IPS-NIHi11 (cell line): ENCODE results near the gene SUMO4.
A peak's percentile ranks its signal among the peaks of the same experiment; 100 is the strongest.

Experiments used
- DNase-seq: peaks from one replicate; pipeline ENCODE4 v3.0.0; 2012; ENCODE audit warnings: mixed read lengths, low spot score

SUMO4 gene

GRCh38 chr6:149400050-149400449, at the start of gene SUMO4:
Gene SUMO4 (plus strand): TSS chr6:149400262. CDS start chr6:149400392, 130 bp downstream.
- DNase-seq: no peak

GRCh38 chr6:149354009-149354408, 46.1 kb upstream of the SUMO4 start:
- no peak for DNase-seq

- no peak for DNase-seq
Measured at GRCh38 chr6:149356081-149356750, 43.8 kb upstream of the SUMO4 start.

GRCh38 chr6:149357726-149358538, 42.1 kb upstream of the SUMO4 start:
- no peak for DNase-seq

GRCh38 chr6:149359440-149359839, 40.6 kb upstream of the SUMO4 start:
- no peak for DNase-seq

- no peak for DNase-seq
Measured at GRCh38 chr6:149360536-149360935, 39.5 kb upstream of the SUMO4 start.

GRCh38 chr6:149362289-149362688, 37.8 kb upstream of the SUMO4 start:
- no peak for DNase-seq

GRCh38 chr6:149363154-149363553, 36.9 kb upstream of the SUMO4 start:
- peak; percentile 21 for DNase-seq

- DNase-seq: no peak
Measured at GRCh38 chr6:149364557-149364956, 35.5 kb upstream of the SUMO4 start.

- DNase-seq: no peak
Measured at GRCh38 chr6:149365197-149365596, 34.9 kb upstream of the SUMO4 start.

GRCh38 chr6:149366267-149366921, 33.7 kb upstream of the SUMO4 start:
- DNase-seq: no peak

GRCh38 chr6:149368065-149368464, 32.0 kb upstream of the SUMO4 start:
- no peak for DNase-seq

GRCh38 chr6:149371154-149371553, 28.9 kb upstream of the SUMO4 start:
- no peak for DNase-seq

GRCh38 chr6:149372062-149372461, 28.0 kb upstream of the SUMO4 start:
- DNase-seq: no peak

GRCh38 chr6:149373511-149373910, 26.6 kb upstream of the SUMO4 start:
- DNase-seq: no peak

- DNase-seq: no peak
Measured at GRCh38 chr6:149379977-149380376, 20.1 kb upstream of the SUMO4 start.

- no peak for DNase-seq
Measured at GRCh38 chr6:149380523-149380922, 19.5 kb upstream of the SUMO4 start.

GRCh38 chr6:149383371-149383770, 16.7 kb upstream of the SUMO4 start:
- DNase-seq: no peak

GRCh38 chr6:149384464-149384863, 15.6 kb upstream of the SUMO4 start:
- DNase-seq: no peak

GRCh38 chr6:149385998-149386646, 13.9 kb upstream of the SUMO4 start:
- DNase-seq: no peak

GRCh38 chr6:149387779-149388512, 12.1 kb upstream of the SUMO4 start:
- no peak for DNase-seq
